H9 (cell line): ENCODE measurements around the gene ARHGEF6. TPM values are rescaled to one million over a fixed set of nuclear protein-coding genes. Genes with fewer than 3 reads are reported as not detected.

Experiments
- DNase-seq: peaks from one replicate; pipeline ENCODE4 v3.0.0-alpha.2; 2017
- H2AFZ ChIP-seq: one replicate; pipeline ENCODE4 v1.6.1; 2013; ENCODE audit warnings: mild to moderate bottlenecking, low read length, control low read depth, moderate library complexity
- H2AK5ac ChIP-seq: 2 replicates; pipeline ENCODE4 v1.6.1; 2013; ENCODE audit warnings: low read length, control low read depth, mixed read lengths; ENCODE audit not compliant: insufficient read length
- H2BK120ac ChIP-seq: one replicate; pipeline ENCODE4 v1.6.1; 2013; ENCODE audit warnings: low read depth, mild to moderate bottlenecking, low read length, control low read depth, inconsistent platforms; ENCODE audit not compliant: poor library complexity, severe bottlenecking
- H2BK12ac ChIP-seq: 2 replicates; pipeline ENCODE4 v1.6.1; 2013; ENCODE audit warnings: low read length, control low read depth, mixed read lengths, low read depth; ENCODE audit not compliant: insufficient read length
- H2BK15ac ChIP-seq: 2 replicates; pipeline ENCODE4 v1.6.1; 2013; ENCODE audit warnings: low read depth, low read length, control low read depth
- H2BK20ac ChIP-seq: one replicate; pipeline ENCODE4 v1.6.1; 2013; ENCODE audit warnings: low read depth, mild to moderate bottlenecking, low read length, control low read depth, inconsistent platforms; ENCODE audit not compliant: poor library complexity, severe bottlenecking
- H2BK5ac ChIP-seq: 2 replicates; pipeline ENCODE4 v1.6.1; 2013; ENCODE audit warnings: low read length, control low read depth, mixed read lengths; ENCODE audit not compliant: insufficient read length
- H3K14ac ChIP-seq: 2 replicates; pipeline ENCODE4 v1.6.1; 2013; ENCODE audit warnings: low read length, control low read depth; ENCODE audit not compliant: insufficient read depth
- H3K18ac ChIP-seq: 2 replicates; pipeline ENCODE4 v1.6.1; 2013; ENCODE audit warnings: low read depth, mild to moderate bottlenecking, mixed read lengths, low read length, control low read depth; ENCODE audit not compliant: insufficient read length
- H3K23ac ChIP-seq: 2 replicates; pipeline ENCODE4 v1.6.1; 2013; ENCODE audit warnings: low read length, control low read depth, mixed read lengths, low read depth; ENCODE audit not compliant: insufficient read length
- H3K23me2 ChIP-seq: 2 replicates; pipeline ENCODE4 v1.6.1; 2013; ENCODE audit warnings: low read depth, mild to moderate bottlenecking, mixed read lengths, low read length, control low read depth; ENCODE audit not compliant: insufficient read length, poor library complexity, severe bottlenecking
- H3K27ac ChIP-seq: 2 replicates; pipeline ENCODE4 v1.5.1; 2013; ENCODE audit warnings: low read length, control low read depth, mixed read lengths, low read depth; ENCODE audit not compliant: insufficient read length
- H3K27me3 ChIP-seq: 2 replicates; pipeline ENCODE4 v1.6.1; 2013; ENCODE audit warnings: low read length, control low read depth, inconsistent platforms; ENCODE audit not compliant: insufficient read depth
- H3K4ac ChIP-seq: 2 replicates; pipeline ENCODE4 v1.6.1; 2013; ENCODE audit warnings: low read depth, mild to moderate bottlenecking, control low read depth, inconsistent platforms, low read length, moderate library complexity
- H3K4me1 ChIP-seq: 2 replicates; pipeline ENCODE4 v1.6.1; 2013; ENCODE audit warnings: low read length, control low read depth, inconsistent platforms; ENCODE audit not compliant: insufficient read depth
- H3K4me2 ChIP-seq: 2 replicates; pipeline ENCODE4 v1.6.1; 2013; ENCODE audit warnings: low read length, control low read depth, mixed read lengths; ENCODE audit not compliant: insufficient read length, insufficient read depth
- H3K56ac ChIP-seq: 2 replicates; pipeline ENCODE4 v1.6.1; 2013; ENCODE audit warnings: low read depth, mild to moderate bottlenecking, mixed read lengths, low read length, control low read depth; ENCODE audit not compliant: insufficient read length
- H3K79me1 ChIP-seq: 2 replicates; pipeline ENCODE4 v1.6.1; 2013; ENCODE audit warnings: low read depth, mild to moderate bottlenecking, moderate library complexity, low read length, control low read depth, inconsistent platforms; ENCODE audit not compliant: insufficient read depth, poor library complexity, severe bottlenecking
- H3K79me2 ChIP-seq: 2 replicates; pipeline ENCODE4 v1.6.1; 2013; ENCODE audit warnings: low read length, control low read depth, inconsistent platforms; ENCODE audit not compliant: insufficient read depth
- H3K9ac ChIP-seq: 2 replicates; pipeline ENCODE4 v1.6.1; 2013; ENCODE audit warnings: low read length, control low read depth, mixed read lengths; ENCODE audit not compliant: insufficient read length; ENCODE audit errors: extremely low read depth
- H3K9me3 ChIP-seq: one replicate; pipeline ENCODE4 v1.6.1; 2013; ENCODE audit warnings: low read depth, low read length, inconsistent platforms; ENCODE audit not compliant: control insufficient read depth
- H3T11ph ChIP-seq: one replicate; pipeline ENCODE4 v1.6.1; 2013; ENCODE audit warnings: mild to moderate bottlenecking, low read length, control low read depth, inconsistent platforms
- H4K20me1 ChIP-seq: one replicate; pipeline ENCODE4 v1.6.1; 2013; ENCODE audit not compliant: control insufficient read depth, insufficient read length, insufficient read depth
- H4K5ac ChIP-seq: 2 replicates; pipeline ENCODE4 v1.6.1; 2013; ENCODE audit warnings: low read depth, mild to moderate bottlenecking, mixed read lengths, low read length, control low read depth; ENCODE audit not compliant: insufficient read length
- H4K8ac ChIP-seq: replicated peaks from 2 replicates; pipeline ENCODE4 v1.6.1; 2013; ENCODE audit warnings: low read length, control low read depth, mixed read lengths, low read depth; ENCODE audit not compliant: insufficient read length
- H4K91ac ChIP-seq: 2 replicates; pipeline ENCODE4 v1.6.1; 2013; ENCODE audit warnings: low read depth, mild to moderate bottlenecking, moderate library complexity, mixed read lengths, low read length, control low read depth; ENCODE audit not compliant: insufficient read length
- H3K27ac Mint-ChIP-seq, 3 experiments: 2 replicates in 2 of 3; 3 replicates in 1 of 3; pipeline ENCODE4 v1.8.0; 2020 to 2021; ENCODE audit warnings: mixed read lengths in 3 of 3, mild to moderate bottlenecking in 1 of 3, moderate library complexity in 1 of 3
- H3K27me3 Mint-ChIP-seq: 2 replicates; pipeline ENCODE4 v1.8.0; 2021; ENCODE audit warnings: low read depth, mild to moderate bottlenecking, moderate library complexity, mixed read lengths
- H3K36me3 Mint-ChIP-seq, 3 experiments: 2 replicates in 2 of 3; 3 replicates in 1 of 3; pipeline ENCODE4 v1.8.0; 2020 to 2021; ENCODE audit warnings: low read depth in 3 of 3, mixed read lengths in 3 of 3; ENCODE audit not compliant: insufficient read depth in 1 of 3
- H3K4me1 Mint-ChIP-seq, 2 experiments: 2 replicates each; pipeline ENCODE4 v1.8.0; 2020; ENCODE audit warnings: mixed read lengths in 2 of 2
- H3K4me3 Mint-ChIP-seq, 2 experiments: 2 replicates in 1 of 2; 3 replicates in 1 of 2; pipeline ENCODE4 v1.8.0; 2020 to 2021; ENCODE audit warnings: mild to moderate bottlenecking in 2 of 2, mixed read lengths in 2 of 2, moderate library complexity in 1 of 2
- H3K9me3 Mint-ChIP-seq, 2 experiments: 2 replicates in 1 of 2; 3 replicates in 1 of 2; pipeline ENCODE4 v1.8.0; 2020; ENCODE audit warnings: mild to moderate bottlenecking in 2 of 2, mixed read lengths in 2 of 2, moderate library complexity in 1 of 2
- WGBS: extraction: QIAGEN DNeasy Blood & Tissue Kit; methylation state at CpG from one replicate; pipeline ENCODE4 v1.1.7; 2013; ENCODE audit warnings: missing lambda C conversion rate, low lambda C conversion rate, mixed read lengths; ENCODE audit not compliant: insufficient read length; ENCODE audit errors: extremely low coverage; 5-methylcytosine and 5-hydroxymethylcytosine counted together
- total RNA-seq: library from RNA; stranded (reverse); gene quantifications from 2 replicates; pipeline ENCODE4 v1.2.1, GENCODE V29; 2021
- TF ChIP-seq, protein P1 (sequence below): fragments of 200-600 bp; sonication (generic); conservative IDR thresholded peaks from 3 replicates; pipeline ENCODE4 v1.8.0; 2021; ENCODE audit warnings: antibody characterized with exemption, mild to moderate bottlenecking

Gene ARHGEF6
- total RNA-seq, 1 experiment from 2014 or later = 3.6 TPM

GRCh38 chrX:136750364-136750763 lies 30.4 kb downstream of the ARHGEF6 start:
- H2BK5ac ChIP-seq = no peak overlapping the region
- H3K79me1 ChIP-seq = no peaks in the 10 kb centered on the region
- no peak overlapping the region for H3K4ac ChIP-seq
- TF ChIP-seq, protein P1, sequence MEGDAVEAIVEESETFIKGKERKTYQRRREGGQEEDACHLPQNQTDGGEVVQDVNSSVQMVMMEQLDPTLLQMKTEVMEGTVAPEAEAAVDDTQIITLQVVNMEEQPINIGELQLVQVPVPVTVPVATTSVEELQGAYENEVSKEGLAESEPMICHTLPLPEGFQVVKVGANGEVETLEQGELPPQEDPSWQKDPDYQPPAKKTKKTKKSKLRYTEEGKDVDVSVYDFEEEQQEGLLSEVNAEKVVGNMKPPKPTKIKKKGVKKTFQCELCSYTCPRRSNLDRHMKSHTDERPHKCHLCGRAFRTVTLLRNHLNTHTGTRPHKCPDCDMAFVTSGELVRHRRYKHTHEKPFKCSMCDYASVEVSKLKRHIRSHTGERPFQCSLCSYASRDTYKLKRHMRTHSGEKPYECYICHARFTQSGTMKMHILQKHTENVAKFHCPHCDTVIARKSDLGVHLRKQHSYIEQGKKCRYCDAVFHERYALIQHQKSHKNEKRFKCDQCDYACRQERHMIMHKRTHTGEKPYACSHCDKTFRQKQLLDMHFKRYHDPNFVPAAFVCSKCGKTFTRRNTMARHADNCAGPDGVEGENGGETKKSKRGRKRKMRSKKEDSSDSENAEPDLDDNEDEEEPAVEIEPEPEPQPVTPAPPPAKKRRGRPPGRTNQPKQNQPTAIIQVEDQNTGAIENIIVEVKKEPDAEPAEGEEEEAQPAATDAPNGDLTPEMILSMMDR = no peak
- no peak overlapping the region for H2BK12ac ChIP-seq
- no peaks in the 10 kb centered on the region for H3K79me2 ChIP-seq
- peaks cover 10 to 11% of the 10 kb centered on the region in 2 experiments for H3K4me1 Mint-ChIP-seq
- H4K5ac ChIP-seq = no peak overlapping the region
- no CpG with 5 or more reads among the region's 2 CpGs for WGBS
- H3K27me3 Mint-ChIP-seq = no peaks in the 10 kb centered on the region
- H2BK15ac ChIP-seq = no peak overlapping the region
- H3K23ac ChIP-seq = no peak overlapping the region
- H3K18ac ChIP-seq = no peak overlapping the region
- H4K8ac ChIP-seq = no peak overlapping the region
- no peaks in the 10 kb centered on the region for H3K27me3 ChIP-seq
- H3K9me3 ChIP-seq = peaks cover 49% of the 10 kb centered on the region
- peaks cover 2% of the 10 kb centered on the region; the same call in 1 of the 2 replicates for H3K4me1 ChIP-seq
- no peak for DNase-seq
- H2BK20ac ChIP-seq = no peak overlapping the region
- no peak overlapping the region for H3K14ac ChIP-seq
- H3T11ph ChIP-seq = no peak overlapping the region
- H2AK5ac ChIP-seq = no peak overlapping the region
- no peak overlapping the region for H2AFZ ChIP-seq
- H2BK120ac ChIP-seq = no peak overlapping the region
- peaks cover 52 to 61% of the 10 kb centered on the region in 2 experiments for H3K9me3 Mint-ChIP-seq
- H4K20me1 ChIP-seq = no peaks in the 10 kb centered on the region
- H3K27ac ChIP-seq = no peak overlapping the region
- no peak overlapping the region for H4K91ac ChIP-seq
- H3K27ac Mint-ChIP-seq = no peak overlapping the region
- no peak overlapping the region for H3K9ac ChIP-seq
- no peaks in the 10 kb centered on the region for H3K36me3 Mint-ChIP-seq
- H3K4me3 Mint-ChIP-seq = no peak overlapping the region
- no peak overlapping the region for H3K4me2 ChIP-seq
- no peak overlapping the region for H3K56ac ChIP-seq
- no peaks in the 10 kb centered on the region for H3K23me2 ChIP-seq
